Colonic mucosa (tissue), 4 donors: ENCODE data around the gene MYH16. TPM values are rescaled to one million over a fixed set of nuclear protein-coding genes. Genes with fewer than 3 reads are reported as not detected.

Experiments used
- DNase-seq: peaks from one replicate; pipeline ENCODE4 v3.0.0-alpha.2; 2020
- H3K27ac ChIP-seq: fragments of 200-600 bp; one replicate; pipeline ENCODE4 v1.8.0; 2021
- H3K27me3 ChIP-seq: fragments of 200-600 bp; one replicate; pipeline ENCODE4 v1.8.0; 2021
- H3K36me3 ChIP-seq: fragments of 200-600 bp; one replicate; pipeline ENCODE4 v1.8.0; 2021
- H3K4me1 ChIP-seq: fragments of 200-600 bp; one replicate; pipeline ENCODE4 v1.8.0; 2021; ENCODE audit warnings: mild to moderate bottlenecking
- H3K4me3 ChIP-seq: fragments of 200-600 bp; one replicate; pipeline ENCODE4 v1.8.0; 2021
- H3K9ac ChIP-seq, 2 donors: one replicate each; pipeline ENCODE4 v1.7.0; 2013; ENCODE audit warnings: control low read depth in 2 of 2, low read depth in 2 of 2, low read length in 2 of 2
- H3K9me3 ChIP-seq: fragments of 200-600 bp; one replicate; pipeline ENCODE4 v1.8.0; 2021
- CTCF ChIP-seq: fragments of 200-600 bp; IDR thresholded peaks from one replicate; pipeline ENCODE4 v1.8.0; 2022; ENCODE audit warnings: antibody characterized with exemption, mild to moderate bottlenecking
- intact Hi-C: fragments of 100-400 bp; cut with DNase I; formaldehyde crosslinking; loops from one replicate; pipeline ENCODE4 v1.14.1; 2022
- total RNA-seq, 2 donors: library from RNA; stranded (reverse); fragmentation: NEBNext Ultra II Directional in 1 of 2; extraction: Animal tissue kit (Norgen Biotek cat#: 25700) in 1 of 2; gene quantifications; one replicate each; pipeline ENCODE4 v1.2.1, GENCODE V29; 2021
- donor health status: healthy.
- donor health status: DM: no; HTN: no; CAD: no.
- donor health status: DM: no; HTN: no; CAD: no.

MYH16 gene
- total RNA-seq, 2 donors from 2014 or later, result not detected

GRCh38 chr7:99296471-99296870 lies 23.8 kb downstream of the MYH16 start:
- no peak for TF ChIP-seq CTCF
- Histone ChIP-seq H3K36me3 (no peaks in the 10 kb centered on the region), H3K27ac (no peak overlapping the region), H3K27me3 (no peaks in the 10 kb centered on the region), H3K9me3 (no peaks in the 10 kb centered on the region), H3K4me1 (no peaks in the 10 kb centered on the region), H3K9ac (no peak overlapping the region), H3K4me3 (no peak overlapping the region)
- no peak for DNase-seq
- intact Hi-C loops, result no loop called here

GRCh38 chr7:99301496-99301895 lies 28.9 kb downstream of the MYH16 start:
- Histone ChIP-seq H3K4me1 (no peaks in the 10 kb centered on the region), H3K27ac (no peak overlapping the region), H3K36me3 (no peaks in the 10 kb centered on the region), H3K9ac (no peak overlapping the region), H3K4me3 (no peak overlapping the region), H3K27me3 (no peaks in the 10 kb centered on the region), H3K9me3 (no peaks in the 10 kb centered on the region)
- no peak for TF ChIP-seq CTCF
- intact Hi-C loops, result no loop called here
- no peak for DNase-seq

GRCh38 chr7:99305473-99306260 lies 33.0 kb downstream of the MYH16 start:
- no peak for DNase-seq
- Histone ChIP-seq H3K4me1 (no peaks in the 10 kb centered on the region), H3K9ac (no peak overlapping the region), H3K36me3 (no peaks in the 10 kb centered on the region), H3K9me3 (no peaks in the 10 kb centered on the region), H3K27ac (no peak overlapping the region), H3K4me3 (no peak overlapping the region), H3K27me3 (no peaks in the 10 kb centered on the region)
- intact Hi-C loops, result no loop called here
- TF ChIP-seq CTCF, result no peak

GRCh38 chr7:99308461-99309074 lies 35.9 kb downstream of the MYH16 start:
- DNase-seq, result no peak
- no peaks in the 10 kb centered on the region for H3K4me1 ChIP-seq
- intact Hi-C loops, result no loop called here
- H3K4me3 ChIP-seq, result no peak overlapping the region
- H3K9ac ChIP-seq, result no peak overlapping the region
- H3K36me3 ChIP-seq, result no peaks in the 10 kb centered on the region
- H3K9me3 ChIP-seq, result no peaks in the 10 kb centered on the region
- no peak for TF ChIP-seq CTCF
- no peaks in the 10 kb centered on the region for H3K27me3 ChIP-seq
- no peak overlapping the region for H3K27ac ChIP-seq

GRCh38 chr7:99309111-99309510 lies 36.5 kb downstream of the MYH16 start:
- Histone ChIP-seq H3K36me3 (no peaks in the 10 kb centered on the region), H3K4me1 (no peaks in the 10 kb centered on the region), H3K27me3 (no peaks in the 10 kb centered on the region), H3K27ac (no peak overlapping the region), H3K9ac (no peak overlapping the region), H3K4me3 (no peak overlapping the region), H3K9me3 (no peaks in the 10 kb centered on the region)
- no peak for TF ChIP-seq CTCF
- intact Hi-C loops, result no loop called here
- no peak for DNase-seq
